ENCODE data around the gene TARBP1. TPM values are rescaled to one million over a fixed set of nuclear protein-coding genes. Genes with fewer than 3 reads are reported as not detected.

The TARBP1 gene
- total RNA-seq, 4 donors from 2014 or later: 19.9 to 44.4 (median 27.6) TPM

- in situ Hi-C loops (cut with MboI; ENCODE audit: low pct_ligation_motif_present in 1 of 4, low pct_unique_long_range_greater_than_20kb in 1 of 4, low sequenced_read_pairs in 3 of 4) (no loop called here), intact Hi-C loops (cut with DNase I; ENCODE audit: low total_unique reads) (no loop called here)
- no peak for TF ChIP-seq POLR2A (IDR thresholded peaks at IDR 0.05)
- no peak for TF ChIP-seq POLR2AphosphoS5 (IDR thresholded peaks at IDR 0.05)
- no peak for TF ChIP-seq CTCF (IDR thresholded peaks at IDR 0.05)
- no peak for TF ChIP-seq EP300 (IDR thresholded peaks at IDR 0.05; ENCODE audit: low read depth)
- H3K4me3 ChIP-seq: peak overlapping the region; percentile 70 to 91 (median 76)
- H3K36me3 ChIP-seq: peaks cover 0 to 16% (median 0%) of the 10 kb centered on the region in 4 donors
- peak overlapping the region; percentile 91 to 97 (median 95) for H3K27ac ChIP-seq
- no peaks in the 10 kb centered on the region for H3K27me3 ChIP-seq
- peaks cover 8 to 24% (median 14%) of the 10 kb centered on the region in 4 donors for H3K4me1 ChIP-seq
- no peaks in the 10 kb centered on the region for H3K9me3 ChIP-seq
- no peak for DNase-seq
- WGBS, 2 donors (ENCODE audit: low coverage in 1 of 2): 0 to 2% methylated on average over 4 to 6 of the region's 6 CpGs
Measured at GRCh38 chr1:234373959-234374254, 105.1 kb downstream of the TARBP1 start.

GRCh38 chr1:234373064-234373958 is 105.7 kb downstream of the TARBP1 start, which contains the start of gene COA6:
TSS of gene COA6 (plus strand) at chr1:234373456. CDS start at chr1:234373467, 11 bp downstream.
- Histone ChIP-seq H3K4me3 (peak within 1 kb of the TSS; percentile 70 to 91 (median 76)), H3K27ac (peak within 1 kb of the TSS; percentile 91 to 97 (median 95)), H3K4me1 (peaks cover 8 to 24% (median 14%) of the 10 kb centered on the region in 4 donors), H3K9me3 (no peaks in the 10 kb centered on the region), H3K27me3 (no peaks in the 10 kb centered on the region), H3K36me3 (peaks cover 0 to 10% (median 0%) of the 10 kb centered on the region in 4 donors)
- peak; percentile 90 for DNase-seq
- in situ Hi-C loops (cut with MboI; ENCODE audit: low pct_ligation_motif_present in 1 of 4, low pct_unique_long_range_greater_than_20kb in 1 of 4, low sequenced_read_pairs in 3 of 4): no loop called here
- 0% methylated on average over 61 of the region's 62 CpGs; no CpG with 5 or more reads in 1 of the 2 donors for WGBS, 2 donors (ENCODE audit: low coverage in 1 of 2)
- TF ChIP-seq CTCF (IDR thresholded peaks at IDR 0.05) (no peak), EP300 (IDR thresholded peaks at IDR 0.05; ENCODE audit: low read depth) (no peak), POLR2A (IDR thresholded peaks at IDR 0.05) (peak; percentile 97), POLR2AphosphoS5 (IDR thresholded peaks at IDR 0.05) (peak; percentile 89 to 98 (median 98))
- intact Hi-C loops (cut with DNase I; ENCODE audit: low total_unique reads): no loop called here

GRCh38 chr1:234372011-234372757 is 106.8 kb downstream of the TARBP1 start:
- WGBS, 2 donors (ENCODE audit: low coverage in 1 of 2): 44 to 47% methylated on average over 9 of the region's 9 CpGs

More at GRCh38 chr1:234372011-234372757, 106.8 kb downstream of the TARBP1 start:
- H3K4me3 ChIP-seq: peak overlapping the region in 3 of 4 donors; percentile 70 to 80 (median 73)
- H3K4me1 ChIP-seq: peaks cover 8 to 24% (median 14%) of the 10 kb centered on the region in 4 donors
- in situ Hi-C loops (cut with MboI; ENCODE audit: low pct_ligation_motif_present in 1 of 4, low pct_unique_long_range_greater_than_20kb in 1 of 4, low sequenced_read_pairs in 3 of 4) (no loop called here), intact Hi-C loops (cut with DNase I; ENCODE audit: low total_unique reads) (no loop called here)
- H3K36me3 ChIP-seq: peaks cover 0 to 2% (median 0%) of the 10 kb centered on the region in 4 donors
- peak overlapping the region; percentile 91 to 97 (median 95) for H3K27ac ChIP-seq
- no peaks in the 10 kb centered on the region for H3K9me3 ChIP-seq
- no peaks in the 10 kb centered on the region for H3K27me3 ChIP-seq
- TF ChIP-seq POLR2A (IDR thresholded peaks at IDR 0.05) (no peak), CTCF (IDR thresholded peaks at IDR 0.05) (no peak), EP300 (IDR thresholded peaks at IDR 0.05; ENCODE audit: low read depth) (no peak), POLR2AphosphoS5 (IDR thresholded peaks at IDR 0.05) (no peak)
- DNase-seq: no peak

Data from transverse colon (tissue), 4 donors.